Skin epidermis (tissue), 12 donors: ENCODE data around the gene CCDC157.

Experiments used
- H3K27ac ChIP-seq, 21 experiments: fragments of 200-600 bp; sonication (generic) in 11 of 21; one replicate each; pipeline ENCODE4 v1.5.0; 2020; ENCODE audit warnings: mild to moderate bottlenecking in 3 of 21, inconsistent platforms in 2 of 21, moderate library complexity in 2 of 21
- H3K4me3 ChIP-seq, 7 experiments: fragments of 200-600 bp; sonication (generic) in 2 of 7; one replicate each; pipeline ENCODE4 v1.5.0; 2020; ENCODE audit warnings: inconsistent platforms in 2 of 7, mild to moderate bottlenecking in 2 of 7, moderate library complexity in 1 of 7

CCDC157 gene

DNA sequence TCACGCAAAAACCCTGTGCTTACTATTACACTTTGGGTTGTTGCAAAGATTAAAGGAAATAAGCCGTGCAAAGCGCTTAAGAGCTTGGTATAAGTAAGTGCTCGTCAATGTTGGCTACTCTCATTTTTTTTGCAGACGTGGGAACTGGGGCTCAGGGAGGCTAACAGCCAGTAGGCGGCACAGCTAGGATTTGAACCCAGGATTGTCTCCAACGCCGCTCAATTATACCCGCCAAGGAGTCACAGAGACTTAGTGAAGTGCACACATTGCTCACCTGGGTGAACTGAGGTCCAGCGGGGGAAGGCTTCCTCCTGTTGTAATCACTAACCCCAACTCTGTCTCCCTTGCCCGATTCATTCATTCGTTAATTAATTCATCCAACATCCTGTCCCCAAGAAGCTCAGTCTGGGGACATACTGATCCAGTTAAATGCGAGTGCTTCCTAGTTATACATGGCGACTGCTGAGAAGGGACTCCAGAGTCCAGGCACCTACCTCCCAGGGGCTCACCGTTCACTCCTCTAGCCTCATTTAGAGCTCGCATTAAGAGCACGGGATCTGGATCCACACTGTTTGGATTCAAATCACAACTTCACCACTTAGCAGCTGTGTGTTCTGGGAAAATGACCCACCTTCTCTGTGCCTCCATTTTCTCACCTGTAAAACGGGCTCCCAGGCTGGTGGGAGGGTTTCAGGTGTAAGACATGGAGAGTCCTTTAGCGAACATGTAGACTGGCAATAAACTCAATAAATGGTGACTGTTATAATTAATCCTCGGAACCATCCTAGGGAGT lies 67.9 kb downstream of the CCDC157 start:
- Histone ChIP-seq H3K27ac (peak overlapping the region in 20 of 21 experiments; percentile 25 to 99 (median 96)), H3K4me3 (peak overlapping the region; percentile 56 to 68 (median 65))

DNA sequence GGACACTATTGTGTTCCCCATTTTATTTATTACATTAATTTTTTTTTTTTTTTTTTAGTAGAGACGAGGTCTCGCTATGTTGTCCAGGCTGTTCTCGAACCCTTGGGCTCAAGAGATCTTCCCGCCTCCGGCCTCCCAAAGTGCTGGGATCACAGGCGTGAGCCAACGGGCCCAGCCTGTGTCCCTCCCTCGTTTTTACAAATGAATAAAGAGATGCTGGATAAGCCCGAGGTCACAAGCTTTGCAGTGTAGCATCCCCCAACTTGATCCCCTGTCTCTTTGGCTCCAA lies 68.5 kb downstream of the CCDC157 start:
- Histone ChIP-seq H3K27ac (peak overlapping the region in 20 of 21 experiments; percentile 20 to 99 (median 79)), H3K4me3 (peak overlapping the region; percentile 44 to 83 (median 65))

DNA sequence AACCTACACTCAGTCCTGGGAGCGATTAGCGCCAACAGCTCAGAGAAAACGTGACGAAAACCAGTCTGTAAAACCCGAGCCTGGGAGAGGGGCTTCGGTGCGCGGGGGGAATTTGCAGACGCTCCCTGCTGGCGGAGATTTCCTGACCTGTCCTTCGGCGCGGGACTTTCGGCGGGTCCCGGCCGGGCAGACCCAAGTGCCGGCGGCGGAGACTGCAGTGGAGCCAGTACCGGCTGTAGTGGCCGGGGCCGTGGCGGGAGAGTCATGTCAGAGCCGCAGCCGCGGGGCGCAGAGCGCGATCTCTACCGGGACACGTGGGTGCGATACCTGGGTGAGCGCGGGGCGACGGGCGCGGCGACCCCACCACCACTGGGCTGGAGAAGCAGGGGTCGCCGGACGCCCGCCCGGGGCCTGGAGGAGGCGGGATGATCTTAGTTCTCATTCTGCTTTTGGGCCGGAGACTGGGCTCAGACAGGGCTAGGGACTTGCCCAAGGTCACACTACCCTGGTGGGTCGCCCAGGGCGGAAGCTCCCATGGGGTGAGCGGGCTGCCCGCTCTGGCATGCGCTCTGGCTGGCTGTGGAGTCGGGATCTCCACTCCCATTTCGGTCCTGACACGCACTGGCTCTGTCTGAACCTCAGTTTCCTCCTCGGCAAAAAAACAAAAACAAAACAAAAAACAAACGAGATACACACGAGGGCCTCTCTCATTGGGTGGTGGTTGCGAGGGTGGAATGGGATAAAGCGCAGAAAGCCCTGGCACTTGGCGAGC lies 69.0 kb downstream of the CCDC157 start, which contains the start of gene MTFP1:
TSS of gene MTFP1 (plus strand) at position 153 of the 772 bp plus-strand sequence. CDS start at position 265, 112 bp downstream.
- Histone ChIP-seq H3K27ac (peak within 1 kb of the TSS; percentile 17 to 99 (median 95)), H3K4me3 (peak within 1 kb of the TSS; percentile 56 to 83 (median 66))
